SK-N-MC (cell line): ENCODE data around the gene MTUS2.
"Not testable (repeated sequence)": the region's sequence is repeated elsewhere in the genome, so short reads cannot be mapped to it uniquely, and the experiment has no call there.

ENCODE experiments used
- EZH2 ChIP-seq: fragments of 200-600 bp; sonication (generic); IDR thresholded peaks from one replicate; pipeline ENCODE4 v1.6.1; 2017; ENCODE audit warnings: antibody characterized with exemption
- POLR2AphosphoS5 ChIP-seq: IDR thresholded peaks from 2 replicates; pipeline ENCODE4 v1.6.1; 2012; ENCODE audit warnings: mild to moderate bottlenecking, low read depth, low read length, borderline replicate concordance

DNA sequence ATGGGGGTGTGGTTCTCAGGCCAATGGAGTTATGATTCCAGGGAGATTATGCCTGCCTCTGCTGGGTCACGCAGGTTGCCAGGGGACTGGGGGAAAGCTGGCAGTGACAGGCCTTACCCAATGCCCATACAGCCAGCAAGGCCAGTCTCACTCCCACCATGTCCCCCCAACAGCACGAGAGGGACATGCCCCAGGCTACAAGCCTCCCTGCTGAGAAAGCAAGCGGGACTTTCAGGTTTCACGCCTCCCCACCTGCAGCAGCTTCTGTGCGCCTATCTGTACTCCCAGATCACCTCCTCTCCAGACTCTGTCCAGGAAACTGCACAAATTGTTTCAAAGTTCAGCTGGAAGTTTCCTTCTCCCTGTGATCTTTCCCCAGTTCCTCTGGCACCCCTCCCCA is 391.0 kb downstream of the MTUS2 start:
- TF ChIP-seq POLR2AphosphoS5, EZH2: not testable (repeated sequence)
